ENCODE measurements around the gene NOVA1. TPM values are rescaled to one million over a fixed set of nuclear protein-coding genes. Genes with fewer than 3 reads are reported as not detected.

Gene NOVA1
- total and polyA plus RNA-seq, 4 donors, result 0.24 to 0.79 (median 0.58) TPM

- Histone ChIP-seq H3K9ac (ENCODE audit: low read depth in 1 of 2, low read length in 2 of 2) (no peak overlapping the region), H3K27ac (ENCODE audit: low read depth in 1 of 2, low read length in 2 of 2) (no peak overlapping the region), H3K9me3 (ENCODE audit: control insufficient read depth in 4 of 4, low read length in 3 of 4) (no peaks in the 10 kb centered on the region), H3K4me3 (ENCODE audit: low read depth in 1 of 3, low read length in 3 of 3) (no peak overlapping the region), H3K27me3 (ENCODE audit: control insufficient read depth in 4 of 4, insufficient read depth in 4 of 4, low read length in 3 of 4) (no peaks in the 10 kb centered on the region), H3K36me3 (ENCODE audit: control insufficient read depth in 4 of 4, insufficient read depth in 3 of 4, low read depth in 1 of 4, low read length in 3 of 4) (no peaks in the 10 kb centered on the region), H3K4me1 (ENCODE audit: control insufficient read depth in 4 of 4, insufficient read depth in 4 of 4, low read length in 3 of 4) (no peaks in the 10 kb centered on the region)
- DNase-seq (ENCODE audit: low spot score), result no peak
- TF ChIP-seq JUND (IDR thresholded peaks at IDR 0.05), result no peak
- TF ChIP-seq SP1 (IDR thresholded peaks at IDR 0.05), result no peak
- no peak for TF ChIP-seq NR2F2 (IDR thresholded peaks at IDR 0.05)
Observed at GRCh38 chr14:26410189-26410685, 187.6 kb downstream of the NOVA1 start.

- Histone ChIP-seq H3K9ac (ENCODE audit: low read depth in 1 of 2, low read length in 2 of 2) (no peak overlapping the region), H3K27me3 (ENCODE audit: control insufficient read depth in 4 of 4, insufficient read depth in 4 of 4, low read length in 3 of 4) (no peaks in the 10 kb centered on the region), H3K4me3 (ENCODE audit: low read depth in 1 of 3, low read length in 3 of 3) (no peak overlapping the region), H3K4me1 (ENCODE audit: control insufficient read depth in 4 of 4, insufficient read depth in 4 of 4, low read length in 3 of 4) (peaks cover 0 to 5% (median 1%) of the 10 kb centered on the region in 4 donors), H3K36me3 (ENCODE audit: control insufficient read depth in 4 of 4, insufficient read depth in 3 of 4, low read depth in 1 of 4, low read length in 3 of 4) (no peaks in the 10 kb centered on the region), H3K27ac (ENCODE audit: low read depth in 1 of 2, low read length in 2 of 2) (no peak overlapping the region), H3K9me3 (ENCODE audit: control insufficient read depth in 4 of 4, low read length in 3 of 4) (no peaks in the 10 kb centered on the region)
- no peak for DNase-seq (ENCODE audit: low spot score)
- TF ChIP-seq SP1 (IDR thresholded peaks at IDR 0.05) (no peak), ZBTB33 (IDR thresholded peaks at IDR 0.05) (no peak), YY1 (IDR thresholded peaks at IDR 0.05) (no peak), HNF4G (IDR thresholded peaks at IDR 0.05) (no peak), FOXA2 (IDR thresholded peaks at IDR 0.05) (no peak), RXRA (IDR thresholded peaks at IDR 0.05) (no peak), NR2F2 (IDR thresholded peaks at IDR 0.05) (no peak), JUND (IDR thresholded peaks at IDR 0.05) (no peak), TAF1 (conservative IDR thresholded peaks at IDR 0.05) (no peak), EGR1 (IDR thresholded peaks at IDR 0.05; ENCODE audit: low read depth in 2 of 2) (no peak), RAD21 (IDR thresholded peaks at IDR 0.05) (no peak), FOXA1 (IDR thresholded peaks at IDR 0.05) (no peak)
- TF ChIP-seq, protein P1, sequence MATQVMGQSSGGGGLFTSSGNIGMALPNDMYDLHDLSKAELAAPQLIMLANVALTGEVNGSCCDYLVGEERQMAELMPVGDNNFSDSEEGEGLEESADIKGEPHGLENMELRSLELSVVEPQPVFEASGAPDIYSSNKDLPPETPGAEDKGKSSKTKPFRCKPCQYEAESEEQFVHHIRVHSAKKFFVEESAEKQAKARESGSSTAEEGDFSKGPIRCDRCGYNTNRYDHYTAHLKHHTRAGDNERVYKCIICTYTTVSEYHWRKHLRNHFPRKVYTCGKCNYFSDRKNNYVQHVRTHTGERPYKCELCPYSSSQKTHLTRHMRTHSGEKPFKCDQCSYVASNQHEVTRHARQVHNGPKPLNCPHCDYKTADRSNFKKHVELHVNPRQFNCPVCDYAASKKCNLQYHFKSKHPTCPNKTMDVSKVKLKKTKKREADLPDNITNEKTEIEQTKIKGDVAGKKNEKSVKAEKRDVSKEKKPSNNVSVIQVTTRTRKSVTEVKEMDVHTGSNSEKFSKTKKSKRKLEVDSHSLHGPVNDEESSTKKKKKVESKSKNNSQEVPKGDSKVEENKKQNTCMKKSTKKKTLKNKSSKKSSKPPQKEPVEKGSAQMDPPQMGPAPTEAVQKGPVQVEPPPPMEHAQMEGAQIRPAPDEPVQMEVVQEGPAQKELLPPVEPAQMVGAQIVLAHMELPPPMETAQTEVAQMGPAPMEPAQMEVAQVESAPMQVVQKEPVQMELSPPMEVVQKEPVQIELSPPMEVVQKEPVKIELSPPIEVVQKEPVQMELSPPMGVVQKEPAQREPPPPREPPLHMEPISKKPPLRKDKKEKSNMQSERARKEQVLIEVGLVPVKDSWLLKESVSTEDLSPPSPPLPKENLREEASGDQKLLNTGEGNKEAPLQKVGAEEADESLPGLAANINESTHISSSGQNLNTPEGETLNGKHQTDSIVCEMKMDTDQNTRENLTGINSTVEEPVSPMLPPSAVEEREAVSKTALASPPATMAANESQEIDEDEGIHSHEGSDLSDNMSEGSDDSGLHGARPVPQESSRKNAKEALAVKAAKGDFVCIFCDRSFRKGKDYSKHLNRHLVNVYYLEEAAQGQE (IDR thresholded peaks at IDR 0.05), result no peak
- TF ChIP-seq, protein P2, sequence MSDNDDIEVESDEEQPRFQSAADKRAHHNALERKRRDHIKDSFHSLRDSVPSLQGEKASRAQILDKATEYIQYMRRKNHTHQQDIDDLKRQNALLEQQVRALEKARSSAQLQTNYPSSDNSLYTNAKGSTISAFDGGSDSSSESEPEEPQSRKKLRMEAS (IDR thresholded peaks at IDR 0.05), result no peak
- 84% methylated on average over 7 of the region's 7 CpGs for WGBS
Observed at GRCh38 chr14:26404927-26405326, 192.9 kb downstream of the NOVA1 start.

DNA sequence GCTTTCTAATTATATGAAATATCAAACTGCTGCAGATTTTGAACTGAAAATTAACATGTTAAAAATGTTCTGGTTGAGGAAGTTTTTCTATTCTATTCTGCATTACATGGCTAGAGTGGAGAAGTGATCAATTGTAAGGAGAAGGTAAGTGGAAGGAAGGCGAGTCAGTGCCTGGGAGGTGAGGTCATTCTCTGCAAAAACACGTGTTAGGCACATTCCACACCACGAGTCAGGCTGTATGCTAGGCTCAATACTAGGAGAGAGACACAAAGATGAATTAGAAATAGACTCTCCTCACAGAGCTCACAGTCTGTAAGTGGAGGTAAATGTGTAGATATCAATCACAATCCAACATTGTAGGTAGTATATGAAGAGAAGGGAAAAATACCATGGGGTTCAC, 194.1 kb downstream of the NOVA1 start:
- Histone ChIP-seq H3K4me3 (ENCODE audit: low read depth in 1 of 3, low read length in 3 of 3) (no peak overlapping the region), H3K9ac (ENCODE audit: low read depth in 1 of 2, low read length in 2 of 2) (no peak overlapping the region), H3K9me3 (ENCODE audit: control insufficient read depth in 4 of 4, low read length in 3 of 4) (no peaks in the 10 kb centered on the region), H3K27ac (ENCODE audit: low read depth in 1 of 2, low read length in 2 of 2) (no peak overlapping the region), H3K4me1 (ENCODE audit: control insufficient read depth in 4 of 4, insufficient read depth in 4 of 4, low read length in 3 of 4) (peaks cover 0 to 5% (median 1%) of the 10 kb centered on the region in 4 donors), H3K27me3 (ENCODE audit: control insufficient read depth in 4 of 4, insufficient read depth in 4 of 4, low read length in 3 of 4) (no peaks in the 10 kb centered on the region), H3K36me3 (ENCODE audit: control insufficient read depth in 4 of 4, insufficient read depth in 3 of 4, low read depth in 1 of 4, low read length in 3 of 4) (no peaks in the 10 kb centered on the region)
- 61% methylated on average over 3 of the region's 3 CpGs for WGBS
- DNase-seq (ENCODE audit: low spot score), result no peak
- TF ChIP-seq NR2F2 (IDR thresholded peaks at IDR 0.05), result no peak
- no peak for TF ChIP-seq FOXA2 (IDR thresholded peaks at IDR 0.05)
- TF ChIP-seq HNF4G (IDR thresholded peaks at IDR 0.05), result no peak
- TF ChIP-seq RXRA (IDR thresholded peaks at IDR 0.05), result no peak
- no peak for TF ChIP-seq GABPA (IDR thresholded peaks at IDR 0.05 in 1 of 2, conservative IDR thresholded peaks at IDR 0.05 in 1 of 2)
- TF ChIP-seq, protein P2 (IDR thresholded peaks at IDR 0.05), result no peak
- TF ChIP-seq CTCF (IDR thresholded peaks at IDR 0.05; ENCODE audit: low read depth, low read length, missing input control), result no peak
- TF ChIP-seq ZBTB33 (IDR thresholded peaks at IDR 0.05), result no peak
- TF ChIP-seq JUND (IDR thresholded peaks at IDR 0.05), result no peak
- TF ChIP-seq, protein P3, sequence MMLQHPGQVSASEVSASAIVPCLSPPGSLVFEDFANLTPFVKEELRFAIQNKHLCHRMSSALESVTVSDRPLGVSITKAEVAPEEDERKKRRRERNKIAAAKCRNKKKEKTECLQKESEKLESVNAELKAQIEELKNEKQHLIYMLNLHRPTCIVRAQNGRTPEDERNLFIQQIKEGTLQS (IDR thresholded peaks at IDR 0.05), result no peak
- no peak for TF ChIP-seq YY1 (IDR thresholded peaks at IDR 0.05)
- no peak for TF ChIP-seq SP1 (IDR thresholded peaks at IDR 0.05)
- no peak for TF ChIP-seq EGR1 (IDR thresholded peaks at IDR 0.05; ENCODE audit: low read depth in 2 of 2)
- no peak for TF ChIP-seq TAF1 (conservative IDR thresholded peaks at IDR 0.05)

Data from liver (tissue), 9 donors.